Kidney (tissue), 14 donors: ENCODE measurements around the gene ADM2. TPM values are rescaled to one million over a fixed set of nuclear protein-coding genes. Genes with fewer than 3 reads are reported as not detected.

ENCODE experiments used
- DNase-seq, 5 donors: peaks; one replicate each; pipeline ENCODE4 v3.0.0-alpha.2; 2013 to 2020
- FAIRE-seq: peaks from 2 replicates; lab custom pipeline; 2012; peaks lifted over from hg19 to GRCh38; lab: Jason Lieb, UNC
- H3K27ac ChIP-seq, 2 donors: one replicate each; pipeline ENCODE4 v1.7.0; 2013; ENCODE audit warnings: low read depth in 2 of 2, low read length in 2 of 2, inconsistent platforms in 1 of 2
- H3K27me3 ChIP-seq: one replicate; pipeline ENCODE4 v1.7.1; 2013; ENCODE audit warnings: low read length, inconsistent platforms; ENCODE audit not compliant: control insufficient read depth, insufficient read depth
- H3K36me3 ChIP-seq, 3 donors: one replicate each; pipeline versions ENCODE4 v1.7.0 to v1.7.1; 2013; ENCODE audit warnings: low read length in 3 of 3, control low read depth in 1 of 3, inconsistent platforms in 1 of 3; ENCODE audit not compliant: insufficient read depth in 3 of 3, control insufficient read depth in 2 of 3
- H3K4me1 ChIP-seq, 3 donors: one replicate each; pipeline versions ENCODE4 v1.7.0 to v1.7.1; 2013; ENCODE audit warnings: low read length in 3 of 3, inconsistent platforms in 1 of 3, low read depth in 1 of 3; ENCODE audit not compliant: control insufficient read depth in 2 of 3, insufficient read depth in 2 of 3
- H3K4me3 ChIP-seq, 3 donors: one replicate each; pipeline versions ENCODE4 v1.7.0 to v1.8.1; 2013; ENCODE audit warnings: low read length in 3 of 3, control low read depth in 1 of 3, inconsistent platforms in 1 of 3
- H3K9ac ChIP-seq, 3 donors: one replicate each; pipeline versions ENCODE4 v1.7.0 to v1.7.1; 2013; ENCODE audit warnings: low read length in 3 of 3, control low read depth in 1 of 3, inconsistent platforms in 1 of 3
- H3K9me3 ChIP-seq, 3 donors: one replicate each; pipeline versions ENCODE4 v1.7.0 to v1.7.1; 2013; ENCODE audit warnings: low read length in 3 of 3, control low read depth in 1 of 3, inconsistent platforms in 1 of 3; ENCODE audit not compliant: control insufficient read depth in 2 of 3, insufficient read depth in 1 of 3
- CTCF ChIP-seq: IDR thresholded peaks from 3 replicates; pipeline ENCODE4 v1.5.1; 2012; ENCODE audit warnings: mild to moderate bottlenecking, moderate library complexity, borderline replicate concordance; ENCODE audit not compliant: insufficient read depth; ENCODE audit errors: extremely low read depth
- intact Hi-C: fragments of 100-400 bp; cut with DNase I; formaldehyde crosslinking; loops from one replicate; pipeline ENCODE4 v1.11.1; 2022
- polyA plus RNA-seq: library from polyadenylated mRNA; stranded (reverse); fragments of 350-450 nt; fragmentation: Illumina TruSeq; extraction: RNeasy Lipid Tissue Mini Kit (QIAGEN cat#74804); gene quantifications from one replicate; pipeline ENCODE4 v1.2.3, GENCODE V29; 2014; ENCODE audit warnings: low read depth, low replicate concordance; ENCODE audit not compliant: insufficient read depth
- total RNA-seq: library from RNA; stranded (reverse); fragmentation: NEBNext Ultra II Directional; extraction: Animal tissue kit (Norgen Biotek cat#: 25700); gene quantifications from one replicate; pipeline ENCODE4 v1.2.1, GENCODE V29; 2021
- donor health status: control.
- donor health status: control.
- donor health status: control.
- donor health status: control.
- donor health status: control.
- donor health status: DM: yes; HTN: yes; CAD: no.
- donor health status: Normal renal cell carcinoma (clear cell type).

ADM2 gene
- total and polyA plus RNA-seq, 2 donors from 2014 or later: 8.0 to 10.6 TPM

GRCh38 chr22:50456466-50457234 lies 24.7 kb upstream of the ADM2 start:
- FAIRE-seq (no peak), DNase-seq (no peak)
- Histone ChIP-seq H3K27me3 (no peaks in the 10 kb centered on the region), H3K9me3 (no peaks in the 10 kb centered on the region), H3K4me3 (no peak overlapping the region), H3K4me1 (no peaks in the 10 kb centered on the region), H3K9ac (no peak overlapping the region), H3K27ac (no peak overlapping the region), H3K36me3 (peaks cover 0 to 37% (median 8%) of the 10 kb centered on the region in 3 donors)
- intact Hi-C loops: no loop called here
- no peak for TF ChIP-seq CTCF

GRCh38 chr22:50459016-50459415 lies 22.3 kb upstream of the ADM2 start:
- Histone ChIP-seq H3K4me3 (no peak overlapping the region), H3K36me3 (peaks cover 0 to 55% (median 14%) of the 10 kb centered on the region in 3 donors), H3K9ac (no peak overlapping the region), H3K4me1 (no peaks in the 10 kb centered on the region), H3K9me3 (no peaks in the 10 kb centered on the region), H3K27me3 (no peaks in the 10 kb centered on the region), H3K27ac (no peak overlapping the region)
- DNase-seq (no peak), FAIRE-seq (no peak)
- TF ChIP-seq CTCF: no peak
- intact Hi-C loops: no loop called here

GRCh38 chr22:50459496-50460140 lies 21.7 kb upstream of the ADM2 start:
- no peak for TF ChIP-seq CTCF
- Histone ChIP-seq H3K36me3 (peaks cover 0 to 58% (median 14%) of the 10 kb centered on the region in 3 donors), H3K4me1 (no peaks in the 10 kb centered on the region), H3K9me3 (no peaks in the 10 kb centered on the region), H3K27ac (no peak overlapping the region), H3K27me3 (no peaks in the 10 kb centered on the region), H3K9ac (no peak overlapping the region), H3K4me3 (no peak overlapping the region)
- intact Hi-C loops: no loop called here
- DNase-seq (no peak), FAIRE-seq (no peak)
